Measurements from ENCODE around the gene THSD4. TPM values are rescaled to one million over a fixed set of nuclear protein-coding genes. Genes with fewer than 3 reads are reported as not detected.

THSD4 gene
- total and polyA plus RNA-seq, 2 of the 8 experiments (the other 6 are each of a cell fraction or from before 2014, with no cell fraction given): 2.5 to 6.2 TPM

GRCh38 chr15:71812966-71813722 lies 697.9 kb downstream of the THSD4 start:
- Histone ChIP-seq H2AFZ (ENCODE audit: low read length) (no peak overlapping the region), H3K14ac (ENCODE audit: insufficient read length) (no peak overlapping the region), H3K79me2 (ENCODE audit: control insufficient read depth in 1 of 2, insufficient read depth in 2 of 2, low read length in 2 of 2) (no peaks in the 10 kb centered on the region), H3K23ac (ENCODE audit: insufficient read length) (no peak overlapping the region), H2BK12ac (ENCODE audit: low read depth, low read length) (no peak overlapping the region), H3K4me1 (replicated peaks in 1 of 4; ENCODE audit: control insufficient read depth in 3 of 4, insufficient read depth in 4 of 4, low read length in 3 of 4) (peaks cover 0 to 12% (median 6%) of the 10 kb centered on the region in 4 experiments; a peak in 6 of 7 replicates), H3K23me2 (ENCODE audit: low read depth, low read length) (no peaks in the 10 kb centered on the region), H3K4me3 (ENCODE audit: extremely low read depth in 1 of 4, insufficient read depth in 2 of 4, low read depth in 3 of 4, low read length in 4 of 4) (no peak overlapping the region), H3K4ac (replicated peaks; ENCODE audit: insufficient read length, low read depth, low read length) (no peak overlapping the region), H4K8ac (ENCODE audit: extremely low read depth, insufficient read depth, low read length) (peak overlapping the region; percentile 37; the same call in 1 of the 2 replicates), H3K9me3 (ENCODE audit: insufficient read depth in 2 of 2, low read depth in 1 of 2, low read length in 1 of 2) (no peaks in the 10 kb centered on the region), H3K4me2 (ENCODE audit: insufficient read depth in 1 of 2, low read depth in 2 of 2, low read length in 2 of 2) (no peak overlapping the region), H2BK5ac (ENCODE audit: low read depth, low read length) (no peak overlapping the region; the same call in 1 of the 2 replicates), H2BK15ac (ENCODE audit: low read length) (no peak overlapping the region), H4K5ac (ENCODE audit: insufficient read length, low read depth, low read length) (no peak overlapping the region), H3K79me1 (ENCODE audit: low read depth, low read length) (no peaks in the 10 kb centered on the region), H2BK20ac (ENCODE audit: low read length) (no peak overlapping the region), H3K27ac (ENCODE audit: low read depth, low read length) (no peak overlapping the region), H2AK5ac (ENCODE audit: low read depth, low read length) (no peak overlapping the region), H2BK120ac (replicated peaks; ENCODE audit: low read depth, low read length) (no peak overlapping the region), H4K20me1 (replicated peaks in 1 of 2; ENCODE audit: control insufficient read depth in 1 of 2, insufficient read depth in 2 of 2, low read length in 2 of 2) (no peaks in the 10 kb centered on the region), H3K9ac (replicated peaks in 1 of 4; ENCODE audit: extremely low read depth in 1 of 4, low read depth in 3 of 4, low read length in 3 of 4) (no peak overlapping the region), H3K56ac (replicated peaks; ENCODE audit: insufficient read length, low read depth, low read length) (no peak overlapping the region), H3K27me3 (replicated peaks in 1 of 4; ENCODE audit: control insufficient read depth in 3 of 4, extremely low read depth in 1 of 4, insufficient read depth in 3 of 4, low read length in 3 of 4) (no peaks in the 10 kb centered on the region), H3K18ac (ENCODE audit: extremely low read depth, low read length) (no peak overlapping the region), H3K36me3 (ENCODE audit: control insufficient read depth in 2 of 4, insufficient read depth in 4 of 4, low read length in 3 of 4) (no peaks in the 10 kb centered on the region), H4K91ac (replicated peaks; ENCODE audit: insufficient read length, low read length) (no peak overlapping the region)
- CTCF ChIA-PET (ENCODE audit: partially characterized antibody): interaction anchor here (2.6 kb wide), 1 partner anchor 12 kb away, joined by 12 read pairs; no protein-coding TSS in a partner anchor
- FAIRE-seq (no peak), DNase-seq (ENCODE audit: low read depth in 1 of 2, low spot score in 2 of 2) (no peak)
- 93% methylated on average over 16 of the region's 16 CpGs; no CpG with 5 or more reads in 1 of the 2 experiments for whole genome bisulfite sequencing, 2 experiments (ENCODE audit: extremely low coverage in 1 of 2, insufficient coverage in 1 of 2, insufficient read length in 1 of 2, insufficient replicate concordance in 2 of 2, low coverage in 1 of 2, low lambda C conversion rate in 2 of 2, missing lambda C conversion rate in 1 of 2)
- POLR2A ChIA-PET (ENCODE audit: partially characterized antibody): no interaction called here
- TF ChIP-seq SP1 (IDR thresholded peaks at IDR 0.05; ENCODE audit: low read depth, low read length): no peak

All from H1 (cell line).